ENCODE data around the gene OR2AJ1. TPM values are rescaled to one million over a fixed set of nuclear protein-coding genes. Genes with fewer than 3 reads are reported as not detected.

OR2AJ1 gene
- total RNA-seq, 1 donor from 2014 or later, result not detected

GRCh38 chr1:247953408-247953807, 28.7 kb downstream of the OR2AJ1 start:
- TF ChIP-seq CTCF (IDR thresholded peaks at IDR 0.05; ENCODE audit: unreplicated experiment), result no peak
- no peak overlapping the region for H3K27ac Mint-ChIP-seq
- peaks cover 60% of the 10 kb centered on the region for H3K9me3 Mint-ChIP-seq
- H3K4me3 Mint-ChIP-seq, result no peak overlapping the region
- DNase-seq (ENCODE audit: low spot score in 2 of 2, unreplicated experiment in 2 of 2), result no peak
- H3K36me3 Mint-ChIP-seq, result peaks cover 5% of the 10 kb centered on the region
- H3K27me3 Mint-ChIP-seq (ENCODE audit: low read depth), result no peaks in the 10 kb centered on the region
- no peaks in the 10 kb centered on the region for H3K4me1 Mint-ChIP-seq

GRCh38 chr1:247961791-247962190, 37.1 kb downstream of the OR2AJ1 start:
- Mint-ChIP-seq H3K36me3 (peaks cover 5% of the 10 kb centered on the region), H3K27ac (no peak overlapping the region), H3K4me3 (no peak overlapping the region), H3K9me3 (peaks cover 65% of the 10 kb centered on the region), H3K27me3 (ENCODE audit: low read depth) (no peaks in the 10 kb centered on the region), H3K4me1 (no peaks in the 10 kb centered on the region)
- no peak for DNase-seq (ENCODE audit: low spot score in 2 of 2, unreplicated experiment in 2 of 2)
- TF ChIP-seq CTCF (IDR thresholded peaks at IDR 0.05; ENCODE audit: unreplicated experiment), result no peak

- no peak for TF ChIP-seq CTCF (IDR thresholded peaks at IDR 0.05; ENCODE audit: unreplicated experiment)
These were observed 38.4 kb downstream of the OR2AJ1 start for GRCh38 chr1:247962911-247963588.

GRCh38 chr1:247964933-247965332, 40.2 kb downstream of the OR2AJ1 start, which contains the start of gene OR2AK2:
Gene OR2AK2, plus strand, starts transcription at chr1:247965233. Its CDS starts 144 bp downstream, at chr1:247965377.
- TF ChIP-seq CTCF (IDR thresholded peaks at IDR 0.05; ENCODE audit: unreplicated experiment), result no peak
- H3K36me3 Mint-ChIP-seq, result no peaks in the 10 kb centered on the region
- no peak for DNase-seq (ENCODE audit: low spot score in 2 of 2, unreplicated experiment in 2 of 2)
- no peak within 1 kb of the TSS for H3K4me3 Mint-ChIP-seq
- H3K9me3 Mint-ChIP-seq, result peaks cover 64% of the 10 kb centered on the region
- no peak within 1 kb of the TSS for H3K27ac Mint-ChIP-seq
- no peaks in the 10 kb centered on the region for H3K27me3 Mint-ChIP-seq (ENCODE audit: low read depth)
- H3K4me1 Mint-ChIP-seq, result no peaks in the 10 kb centered on the region

More at GRCh38 chr1:247962911-247963588, 38.4 kb downstream of the OR2AJ1 start:
- H3K4me3 Mint-ChIP-seq, result no peak overlapping the region
- no peaks in the 10 kb centered on the region for H3K4me1 Mint-ChIP-seq
- no peak for DNase-seq (ENCODE audit: low spot score in 2 of 2, unreplicated experiment in 2 of 2)
- H3K9me3 Mint-ChIP-seq, result peaks cover 67% of the 10 kb centered on the region
- H3K27ac Mint-ChIP-seq, result no peak overlapping the region
- peaks cover under 1% of the 10 kb centered on the region for H3K36me3 Mint-ChIP-seq
- no peaks in the 10 kb centered on the region for H3K27me3 Mint-ChIP-seq (ENCODE audit: low read depth)

- H3K9me3 Mint-ChIP-seq, result peaks cover 61% of the 10 kb centered on the region
- H3K36me3 Mint-ChIP-seq, result no peaks in the 10 kb centered on the region
- H3K4me1 Mint-ChIP-seq, result no peaks in the 10 kb centered on the region
- TF ChIP-seq CTCF (IDR thresholded peaks at IDR 0.05; ENCODE audit: unreplicated experiment), result no peak
- H3K27me3 Mint-ChIP-seq (ENCODE audit: low read depth), result no peaks in the 10 kb centered on the region
- H3K27ac Mint-ChIP-seq, result no peak overlapping the region
- DNase-seq (ENCODE audit: low spot score in 2 of 2, unreplicated experiment in 2 of 2), result no peak
- no peak overlapping the region for H3K4me3 Mint-ChIP-seq
These were observed 42.0 kb downstream of the OR2AJ1 start for GRCh38 chr1:247966532-247967204.

Other genes starting within 250 kb of the OR2AJ1 start
- gene OR13G1, start 245.2 kb upstream of the OR2AJ1 start, total RNA-seq, result not detected in 3 replicates
- not detected in 3 replicates for gene OR6F1, start 208.2 kb upstream of the OR2AJ1 start, total RNA-seq
- not detected in 3 replicates for gene OR14K1, start 186.3 kb upstream of the OR2AJ1 start, total RNA-seq
- gene OR14A2, start 176.7 kb upstream of the OR2AJ1 start, total RNA-seq, result not detected in 3 replicates
- gene OR1C1, start 164.3 kb upstream of the OR2AJ1 start, total RNA-seq, result not detected in 3 replicates
- not detected in 3 replicates for gene OR14A16, start 100.8 kb upstream of the OR2AJ1 start, total RNA-seq
- not detected in 3 replicates for gene OR11L1, start 83.0 kb upstream of the OR2AJ1 start, total RNA-seq
- 0.91 to 1.2 TPM (median 1.1 TPM) in 3 replicates for gene TRIM58, start 67.7 kb upstream of the OR2AJ1 start, total RNA-seq
- gene OR2W3, start 29.3 kb upstream of the OR2AJ1 start, total RNA-seq, result 0.32 to 0.63 TPM (median 0.55 TPM) in 3 replicates
- gene OR2T8, start 4.6 kb upstream of the OR2AJ1 start, total RNA-seq, result not detected in 3 replicates
- gene OR2L8, start 24.0 kb downstream of the OR2AJ1 start, total RNA-seq, result not detected in 3 replicates
- gene OR2AK2, start 40.3 kb downstream of the OR2AJ1 start, total RNA-seq, result not detected in 3 replicates
- not detected in 3 replicates for gene OR2L5, start 88.8 kb downstream of the OR2AJ1 start, total RNA-seq
- 0.22 to 0.31 TPM (median 0.23 TPM) in 3 replicates for gene OR2L2, start 105.2 kb downstream of the OR2AJ1 start, total RNA-seq
- not detected in 3 replicates for gene OR2L3, start 121.9 kb downstream of the OR2AJ1 start, total RNA-seq
- not detected in 3 replicates for gene OR2L13, start 170.3 kb downstream of the OR2AJ1 start, total RNA-seq
- gene OR2M5, start 220.3 kb downstream of the OR2AJ1 start, total RNA-seq, result not detected in 3 replicates
- not detected in 3 replicates for gene OR2M2, start 249.9 kb downstream of the OR2AJ1 start, total RNA-seq

All from mesothelial cell of epicardium (in vitro differentiated cells).